Astrocyte of the hippocampus (primary cell): Measurements from ENCODE around the gene SLU7.

ENCODE experiments used
- DNase-seq: peaks from one replicate; pipeline ENCODE4 v3.0.0; 2011; ENCODE audit warnings: low read depth, low spot score

Gene SLU7

DNA sequence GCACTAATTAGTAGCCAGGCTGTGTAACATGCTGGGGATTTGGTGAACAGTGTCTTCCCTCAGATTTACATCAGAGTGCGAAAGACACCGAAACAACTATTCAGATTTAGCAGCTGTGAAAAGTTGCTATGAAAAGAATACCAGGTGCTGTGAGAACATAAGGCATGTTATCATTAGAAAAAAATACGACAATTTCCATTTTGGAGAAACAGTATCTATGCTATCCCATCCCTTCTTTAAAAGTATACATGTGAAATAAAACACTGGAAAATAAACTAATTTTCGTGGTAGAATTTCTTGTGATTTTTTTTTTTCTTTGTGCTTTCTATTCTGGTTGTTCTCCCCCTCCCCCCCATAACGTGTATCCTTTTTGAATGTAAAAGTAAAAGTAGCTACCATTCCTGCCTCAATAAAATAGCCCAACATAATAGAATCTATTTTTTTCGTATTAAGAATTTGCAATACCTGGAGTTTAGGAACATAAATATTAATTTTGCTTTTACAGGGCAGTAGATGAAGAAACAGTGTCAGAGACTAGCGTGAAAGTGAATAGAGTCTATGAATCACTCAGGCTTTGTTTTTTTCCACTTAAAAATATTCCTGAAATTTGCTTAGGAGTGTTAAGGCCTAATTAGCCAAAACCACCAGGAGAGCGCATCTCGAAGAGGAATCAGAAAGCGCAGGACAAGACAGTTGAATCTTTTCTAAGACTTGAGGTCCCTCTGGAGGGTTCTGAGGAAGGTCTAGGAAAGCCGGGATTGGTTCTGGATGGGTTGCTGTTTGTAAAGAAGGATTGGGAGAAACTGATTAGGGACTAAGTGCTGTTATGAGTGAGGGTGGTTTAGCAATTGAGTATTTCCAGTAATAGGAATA, 813 bp upstream of the SLU7 start:
- no peak for DNase-seq

- peak; percentile 96 for DNase-seq
Measured at GRCh38 chr5:160399402-160400353, 19.2 kb downstream of the SLU7 start, which contains the start of gene FAM200C. Gene FAM200C, minus strand, starts transcription at chr5:160400054. Its CDS starts 4,564 bp downstream, at chr5:160395490.

- DNase-seq, result peak; percentile 29
Measured at GRCh38 chr5:160398806-160399205, 20.1 kb downstream of the SLU7 start.

DNA sequence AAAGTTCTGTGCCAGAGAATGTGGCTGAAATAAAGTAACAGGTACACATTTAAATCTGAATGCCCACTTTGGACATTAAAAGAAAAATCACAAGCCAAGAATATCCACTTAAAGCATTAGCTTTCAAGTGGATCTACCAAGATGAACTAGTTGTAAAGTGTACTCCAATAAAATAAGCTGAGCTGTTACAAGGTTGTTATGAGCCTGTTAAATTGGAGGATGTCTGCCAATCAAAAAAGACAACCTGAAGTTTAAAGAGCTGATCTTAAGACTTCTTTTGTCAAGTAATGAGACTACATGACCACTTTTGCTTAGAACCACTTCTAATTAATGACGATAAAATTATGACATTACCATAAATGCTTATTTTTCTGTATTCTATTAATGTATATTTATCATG, 21.4 kb downstream of the SLU7 start:
- DNase-seq, result no peak

DNA sequence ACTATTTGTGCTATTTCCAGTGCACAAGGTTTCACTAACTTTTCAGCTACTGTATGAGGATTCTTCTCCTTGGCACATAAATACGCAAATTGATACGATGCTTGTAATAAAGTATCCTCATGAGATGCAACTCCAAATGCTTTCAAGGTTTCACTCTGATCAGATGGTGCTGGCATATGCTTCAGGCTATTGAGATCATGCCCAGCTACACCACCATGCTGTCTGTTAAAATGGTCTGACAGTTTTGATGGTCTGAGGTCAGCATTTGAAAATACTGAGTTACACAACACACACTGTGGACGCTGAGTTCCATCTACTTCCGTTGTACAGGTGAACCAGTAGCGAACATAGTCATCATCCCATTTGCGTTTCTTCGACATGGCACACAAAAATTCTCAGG, 23.8 kb downstream of the SLU7 start:
- DNase-seq, result no peak

DNA sequence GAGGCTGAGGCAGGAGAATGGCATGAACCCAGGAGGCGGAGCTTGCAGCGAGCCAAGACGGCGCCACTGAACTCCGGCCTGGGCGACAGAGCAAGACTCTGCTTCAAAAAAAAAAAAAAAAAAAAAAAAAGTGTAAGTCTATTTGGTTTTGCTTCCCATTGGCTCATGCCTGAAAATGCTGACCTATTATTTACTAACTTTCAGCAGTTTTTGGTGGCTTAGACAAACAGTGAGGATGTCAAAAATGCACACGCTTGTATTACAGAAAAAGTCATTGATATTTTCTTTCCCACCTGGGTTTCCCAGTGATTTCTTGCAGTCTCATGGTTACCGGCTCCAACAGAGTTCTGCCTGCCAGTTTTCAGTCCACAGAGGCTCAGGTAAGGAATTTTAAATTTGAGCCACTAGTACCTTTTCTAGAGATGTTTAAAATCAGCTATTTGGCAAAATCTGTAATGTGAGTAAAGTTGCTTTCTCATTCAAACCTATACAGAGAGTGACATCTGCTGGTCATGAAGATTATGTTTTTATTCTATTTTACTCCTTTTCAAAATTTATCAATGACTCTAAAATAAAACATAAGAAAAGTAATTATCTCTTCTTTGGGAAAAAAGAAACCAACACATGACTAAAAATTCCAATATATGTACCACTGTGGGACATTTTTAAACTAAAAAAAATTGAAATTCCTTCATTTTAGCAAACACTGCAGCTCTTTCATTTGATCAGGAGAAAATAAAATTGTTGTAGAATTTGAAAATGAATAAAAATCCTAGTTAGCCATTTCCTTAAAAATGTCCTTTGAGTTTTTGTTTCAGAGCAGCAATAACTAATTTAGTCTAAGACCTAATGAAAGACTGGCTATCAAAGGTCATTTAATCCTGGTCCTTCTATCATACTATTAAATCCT, 27.8 kb downstream of the SLU7 start:
- DNase-seq, result peak; percentile 33

DNA sequence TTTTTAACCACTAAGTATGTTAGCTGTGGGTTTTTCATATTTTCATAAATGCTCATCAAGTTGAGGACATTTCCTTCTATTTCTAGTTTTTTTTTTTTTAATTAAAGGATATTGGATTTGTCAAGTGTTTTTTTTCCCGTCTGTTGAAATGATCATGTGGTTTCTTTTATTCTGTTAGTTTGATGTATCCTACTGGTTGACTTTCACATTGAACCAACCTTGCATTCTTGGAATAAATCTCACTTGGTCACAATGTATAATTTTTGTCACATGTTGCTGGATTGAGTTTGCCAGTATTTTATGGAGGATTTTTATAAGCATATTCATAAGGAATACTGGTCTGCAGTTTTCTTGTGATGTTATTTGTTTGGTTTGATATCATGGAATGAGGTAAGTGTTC, 31.4 kb downstream of the SLU7 start:
- no peak for DNase-seq

DNA sequence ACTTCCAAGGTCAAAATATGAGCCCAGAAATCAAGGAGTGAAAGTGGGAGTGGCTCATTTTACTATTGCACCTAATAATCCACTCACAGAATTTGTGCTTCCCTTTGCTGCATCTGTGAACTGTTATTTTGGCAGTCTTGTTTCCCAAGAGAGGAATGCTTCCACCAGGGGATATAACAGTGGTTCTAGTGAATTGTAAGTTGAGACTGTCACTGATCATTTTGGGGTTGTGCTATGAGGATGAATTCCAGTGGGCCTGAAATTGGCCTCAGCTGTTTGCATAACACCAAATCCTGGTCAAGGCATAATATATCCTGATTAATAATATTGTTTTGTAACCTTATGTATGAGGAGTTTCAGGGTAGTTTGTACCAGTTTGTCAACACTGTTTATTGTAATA, 33.4 kb downstream of the SLU7 start:
- DNase-seq, result no peak

DNA sequence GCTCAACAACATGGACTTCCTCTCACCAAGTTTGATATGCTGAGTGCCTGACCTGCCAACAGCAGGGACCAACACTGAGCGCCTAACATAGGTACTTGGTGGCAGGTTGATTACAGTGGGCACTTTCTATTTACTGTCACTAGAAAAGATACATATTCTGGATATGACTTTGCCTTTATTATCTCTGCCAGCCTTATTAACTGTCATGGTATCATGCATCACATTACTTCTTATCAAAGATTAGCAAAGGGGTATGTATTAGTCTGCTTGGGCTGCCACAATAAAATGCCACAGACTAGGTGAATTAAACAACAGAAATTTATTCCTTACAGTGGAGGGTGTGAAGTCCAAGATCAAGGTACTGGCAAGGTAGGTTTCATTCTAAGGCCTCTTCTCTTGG, 34.2 kb downstream of the SLU7 start:
- DNase-seq, result no peak

GRCh38 chr5:160382346-160382745, 36.5 kb downstream of the SLU7 start:
- DNase-seq, result no peak

GRCh38 chr5:160380041-160380440, 38.8 kb downstream of the SLU7 start:
- DNase-seq, result no peak

DNA sequence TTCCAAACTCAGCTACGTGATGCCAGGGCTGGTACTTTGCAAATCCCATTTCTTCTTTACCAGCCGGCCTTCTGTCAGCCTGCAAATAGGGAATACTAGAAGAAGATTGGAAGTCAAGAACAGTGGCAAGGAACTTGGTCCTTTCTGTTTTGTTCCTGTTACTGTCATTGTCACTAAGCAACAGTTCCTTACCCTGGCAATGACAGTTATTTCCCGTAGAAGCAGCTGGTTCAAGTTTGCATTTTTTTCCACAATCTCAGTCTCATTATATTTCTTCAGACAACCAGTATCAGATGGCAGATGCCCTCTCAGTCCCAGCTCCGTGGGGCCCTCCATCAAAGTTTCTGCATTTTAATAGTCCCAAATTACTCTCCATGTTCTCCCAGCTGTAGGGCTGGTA, 39.4 kb downstream of the SLU7 start:
- no peak for DNase-seq

GRCh38 chr5:160378330-160378729, 40.6 kb downstream of the SLU7 start:
- no peak for DNase-seq

DNA sequence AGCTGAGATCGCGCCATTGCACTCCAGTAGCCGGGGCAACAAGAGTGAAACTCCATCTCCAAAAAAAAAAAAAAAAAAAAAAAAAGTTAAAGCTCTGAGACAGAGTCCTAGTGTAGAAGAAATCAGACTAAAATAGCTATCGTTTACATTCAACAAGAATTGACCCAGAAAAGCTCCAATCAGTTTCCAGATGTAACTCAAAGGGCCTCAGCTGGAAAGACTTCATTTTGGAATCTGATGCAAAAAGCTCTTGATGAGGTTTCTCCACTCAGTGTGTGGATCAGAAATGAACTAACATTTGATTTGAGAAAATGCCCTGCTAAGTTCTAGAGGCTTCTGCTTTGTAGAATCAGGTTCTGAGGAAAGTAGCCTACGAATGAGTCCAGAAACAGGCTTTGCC, 41.2 kb downstream of the SLU7 start:
- no peak for DNase-seq

GRCh38 chr5:160376416-160376815, 42.5 kb downstream of the SLU7 start:
- no peak for DNase-seq

DNA sequence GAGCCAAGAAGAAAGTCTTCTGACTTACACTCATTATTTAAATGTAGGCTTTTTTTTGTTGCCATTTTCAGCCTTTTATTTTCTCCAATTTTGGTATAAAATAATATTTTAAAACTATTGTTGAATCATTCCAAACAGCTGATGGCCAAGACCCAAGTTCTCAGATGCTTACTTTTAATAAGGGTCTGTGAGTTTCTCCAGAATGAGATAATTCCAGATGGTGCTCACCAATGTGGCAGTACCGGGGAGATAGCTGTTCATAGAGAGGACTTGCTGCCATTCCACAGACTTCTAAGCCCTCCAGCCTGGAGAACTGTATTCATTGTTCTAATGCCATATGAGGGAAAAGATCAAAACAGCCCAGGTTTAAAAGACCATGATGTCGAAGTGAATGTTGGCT, 43.2 kb downstream of the SLU7 start:
- DNase-seq, result no peak

GRCh38 chr5:160375166-160375565, 43.7 kb downstream of the SLU7 start:
- DNase-seq, result peak; percentile 35

DNA sequence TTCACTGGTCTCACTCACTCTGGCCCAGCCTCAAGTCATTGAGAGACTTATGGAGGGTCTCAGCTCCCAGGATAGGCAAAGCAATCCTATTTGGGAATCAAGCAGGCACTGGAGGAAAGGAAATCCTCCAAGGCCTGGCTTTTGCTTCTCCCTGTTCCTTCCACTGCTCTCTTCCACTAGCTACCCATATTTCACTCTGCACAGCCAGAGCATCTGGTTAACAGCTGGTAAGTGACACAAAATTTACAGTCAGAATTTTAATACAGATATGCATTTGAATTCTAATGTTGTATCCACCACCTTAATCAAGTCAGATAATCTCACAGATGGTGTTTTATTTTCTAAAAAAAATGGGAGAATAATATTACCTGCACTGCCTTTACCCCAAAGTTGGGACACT, 47.6 kb downstream of the SLU7 start:
- DNase-seq, result no peak

GRCh38 chr5:160370713-160371034, 48.2 kb downstream of the SLU7 start:
- DNase-seq, result no peak

GRCh38 chr5:160369990-160370712, 48.7 kb downstream of the SLU7 start, which contains the start of gene C1QTNF2:
Gene C1QTNF2, minus strand, starts transcription at chr5:160370626. Its CDS starts 15,615 bp downstream, at chr5:160355011.
- peak; percentile 83 for DNase-seq

GRCh38 chr5:160367885-160368284, 51.0 kb downstream of the SLU7 start:
- no peak for DNase-seq
